Endothelial cell of umbilical vein (primary cell): ENCODE data around the gene SCGB2B2. TPM values are rescaled to one million over a fixed set of nuclear protein-coding genes. Genes with fewer than 3 reads are reported as not detected.

ENCODE experiments used
- BruUV-seq: library from RNA; stranded (reverse); fragments of 400-500 nt; replicated peaks from 2 replicates; lab custom pipeline; 2021; lab: Mats Ljungman, UMichigan
- CTCF ChIA-PET: fragments of 300-600, 350-600 bp; sonication (Branson Sonifier 250); formaldehyde crosslinking; loops from one replicate; lab custom pipeline; 2021; ENCODE audit warnings: antibody characterized with exemption, inconsistent platforms; lab: Charles Lee
- POLR2A ChIA-PET: fragments of 300-600, 350-600 bp; sonication (Branson Sonifier 250); formaldehyde crosslinking; loops from one replicate; lab custom pipeline; 2021; ENCODE audit warnings: antibody characterized with exemption, inconsistent platforms; lab: Charles Lee
- DNase-seq: peaks from one replicate; pipeline ENCODE4 v3.0.0-alpha.2; 2011; ENCODE audit warnings: low read depth, low spot score
- FAIRE-seq: peaks from 2 replicates; lab custom pipeline; 2011; peaks lifted over from hg19 to GRCh38; lab: Jason Lieb, UNC
- H2AFZ ChIP-seq: 2 replicates; pipeline ENCODE4 v1.6.0; 2012; ENCODE audit warnings: low read depth, low read length, control low read depth, inconsistent platforms
- H3K27ac ChIP-seq: 2 replicates; pipeline ENCODE4 v1.5.1; 2011; ENCODE audit warnings: low read depth, mild to moderate bottlenecking, control low read depth, low read length, moderate library complexity; ENCODE audit not compliant: insufficient read depth
- H3K27me3 ChIP-seq, 2 experiments: 2 replicates each; pipeline versions ENCODE4 v1.6.0 to v1.6.1; 2011; ENCODE audit warnings: low read length in 2 of 2, mixed read lengths in 1 of 2; ENCODE audit not compliant: control insufficient read depth in 2 of 2, insufficient read depth in 2 of 2
- H3K36me3 ChIP-seq, 2 experiments: 2 replicates in 1 of 2; 3 replicates in 1 of 2; pipeline ENCODE4 v1.5.1; 2011; ENCODE audit warnings: low read length in 2 of 2, mild to moderate bottlenecking in 1 of 2, moderate library complexity in 1 of 2; ENCODE audit not compliant: control insufficient read depth in 2 of 2, insufficient read depth in 2 of 2; ENCODE audit errors: extremely low read depth in 1 of 2
- H3K4me1 ChIP-seq: 3 replicates; pipeline ENCODE4 v1.5.1; 2011; ENCODE audit warnings: mild to moderate bottlenecking, low read length; ENCODE audit not compliant: control insufficient read depth, insufficient read depth; ENCODE audit errors: extremely low read depth
- H3K4me2 ChIP-seq: 2 replicates; pipeline ENCODE4 v1.6.1; 2011; ENCODE audit warnings: low read length, control low read depth, mixed read lengths; ENCODE audit not compliant: insufficient read depth
- H3K4me3 ChIP-seq, 3 experiments: fragments of 200-600 bp in 1 of 3; sonication (generic), shearing (Covaris generic) in 1 of 3; replicated peaks in 1 of 3; 2 replicates each; pipeline ENCODE4 v1.5.1; 2011 to 2016; ENCODE audit warnings: control low read depth in 3 of 3, low read length in 3 of 3, mild to moderate bottlenecking in 2 of 3, inconsistent platforms in 1 of 3, low read depth in 1 of 3, moderate library complexity in 1 of 3; ENCODE audit not compliant: insufficient read depth in 1 of 3
- H3K79me2 ChIP-seq: 2 replicates; pipeline ENCODE4 v1.6.0; 2012; ENCODE audit warnings: low read length, inconsistent platforms; ENCODE audit not compliant: control insufficient read depth, insufficient read depth
- H3K9ac ChIP-seq: replicated peaks from 2 replicates; pipeline ENCODE3; 2011; ENCODE audit warnings: low read length, control low read depth; ENCODE audit not compliant: insufficient read depth; ENCODE audit errors: extremely low read depth
- H3K9me1 ChIP-seq: replicated peaks from 3 replicates; pipeline ENCODE4 v1.6.0; 2011; ENCODE audit warnings: mild to moderate bottlenecking, low read length; ENCODE audit not compliant: control insufficient read depth, insufficient read depth; ENCODE audit errors: extremely low read depth
- H3K9me3 ChIP-seq: replicated peaks from 2 replicates; pipeline ENCODE4 v1.5.1; 2012; ENCODE audit warnings: low read length, inconsistent platforms; ENCODE audit not compliant: control insufficient read depth, insufficient read depth
- H4K20me1 ChIP-seq: replicated peaks from 2 replicates; pipeline ENCODE3; 2011; ENCODE audit warnings: mild to moderate bottlenecking, low read length; ENCODE audit not compliant: control insufficient read depth, insufficient read depth; ENCODE audit errors: extremely low read depth
- CTCF ChIP-seq, 2 donors: IDR thresholded peaks; 1 replicate in 1 of 2; 2 replicates in 1 of 2; pipeline ENCODE4 v1.5.1; 2011; ENCODE audit warnings: low read length in 2 of 2, mild to moderate bottlenecking in 2 of 2, moderate library complexity in 2 of 2, control low read depth in 1 of 2, inconsistent platforms in 1 of 2, low read depth in 1 of 2; ENCODE audit not compliant: insufficient read depth in 1 of 2; ENCODE audit errors: extremely low read depth in 1 of 2
- EZH2 ChIP-seq: IDR thresholded peaks from 2 replicates; pipeline ENCODE4 v1.6.1; 2012; ENCODE audit warnings: borderline replicate concordance, low read depth, mild to moderate bottlenecking, moderate library complexity, low read length, inconsistent platforms; ENCODE audit not compliant: severe bottlenecking
- FOS ChIP-seq: IDR thresholded peaks from 2 replicates; pipeline ENCODE4 v1.6.1; 2011; ENCODE audit warnings: mild to moderate bottlenecking, low read length, moderate library complexity, borderline replicate concordance; ENCODE audit not compliant: insufficient read depth
- GATA2 ChIP-seq: IDR thresholded peaks from 2 replicates; pipeline ENCODE4 v1.7.0; 2011; ENCODE audit warnings: low read depth, mild to moderate bottlenecking, moderate library complexity, mixed read lengths, low read length; ENCODE audit not compliant: insufficient read length, insufficient read depth
- JUN ChIP-seq: IDR thresholded peaks from 2 replicates; pipeline ENCODE4 v1.6.1; 2011; ENCODE audit warnings: borderline replicate concordance, low read depth; ENCODE audit not compliant: insufficient read length, insufficient read depth
- MAX ChIP-seq: IDR thresholded peaks from 2 replicates; pipeline ENCODE4 v1.6.1; 2011; ENCODE audit not compliant: insufficient read depth, insufficient read length
- MYC ChIP-seq: IDR thresholded peaks from one replicate; pipeline ENCODE4 v1.6.1; 2011; ENCODE audit warnings: mild to moderate bottlenecking, low read depth, low read length
- POLR2A ChIP-seq: IDR thresholded peaks from 2 replicates; pipeline ENCODE4 v1.6.1; 2012; ENCODE audit warnings: low read depth, mild to moderate bottlenecking, control low read depth, low read length
- POLR2AphosphoS5 ChIP-seq: IDR thresholded peaks from 2 replicates; pipeline ENCODE4 v1.6.1; 2012; ENCODE audit warnings: low read depth, mild to moderate bottlenecking, control low read depth, low read length, moderate library complexity; ENCODE audit not compliant: insufficient read depth
- dilution Hi-C: fragments of 300-500 bp; cut with MboI; formaldehyde crosslinking; loops from one replicate; pipeline ENCODE4 v1.15.0; 2019; ENCODE audit warnings: low sequenced_read_pairs; ENCODE audit not compliant: extremely low pct_ligation_motif_present
- intact Hi-C: fragments of 100-400 bp; cut with micrococcal nuclease; formaldehyde crosslinking; loops from one replicate; pipeline ENCODE4 v1.10.0; 2022
- polyA plus RNA-seq, 4 experiments: library from polyadenylated mRNA; depleted of rRNA in 3 of 4; stranded (reverse) in 3 of 4; unstranded in 1 of 4; fragments of >200 nt; gene quantifications; 2 replicates each; pipeline versions ENCODE4 v1.2.1 to v1.2.3, GENCODE V29; 2011 to 2012; ENCODE audit warnings: missing spikeins in 1 of 4
- total RNA-seq: library from RNA; stranded (reverse); gene quantifications from 2 replicates; pipeline ENCODE4 v1.2.3, GENCODE V29; 2021

SCGB2B2 gene
- total and polyA plus RNA-seq, 2 donors (not counting 3 experiments of a cell fraction or from before 2014, with no cell fraction given), result 0.07 to 0.49 TPM

GRCh38 chr19:34667349-34668076 lies 9.4 kb downstream of the SCGB2B2 start:
- Histone ChIP-seq H3K9me1 (no peaks in the 10 kb centered on the region), H3K79me2 (no peaks in the 10 kb centered on the region), H4K20me1 (no peaks in the 10 kb centered on the region), H3K4me1 (no peaks in the 10 kb centered on the region), H2AFZ (peak overlapping the region; percentile 64), H3K9ac (no peak overlapping the region), H3K4me2 (peak overlapping the region; percentile 46), H3K36me3 (no peaks in the 10 kb centered on the region), H3K4me3 (peak overlapping the region in 1 of 3 experiments; percentile 31), H3K27ac (no peak overlapping the region), H3K27me3 (no peaks in the 10 kb centered on the region), H3K9me3 (no peaks in the 10 kb centered on the region)
- intact Hi-C loops (no loop called here), dilution Hi-C loops (no loop called here)
- CTCF ChIA-PET, result interaction anchor here (1.2 kb wide), 1 partner anchor 10 kb away, joined by 3 read pairs; the partner anchor contains the start of gene ZNF302
- DNase-seq (peak; percentile 8), FAIRE-seq (no peak)
- TF ChIP-seq POLR2AphosphoS5 (no peak), JUN (no peak), MAX (no peak), FOS (no peak), MYC (no peak), GATA2 (no peak), EZH2 (no peak), POLR2A (no peak), CTCF (IDR thresholded peaks at IDR 0.05; ENCODE audit: extremely low read depth in 1 of 2, insufficient read depth in 1 of 2, low read depth in 1 of 2, low read length in 2 of 2) (no peak)
- POLR2A ChIA-PET, result no interaction called here
- no TSS peak for BruUV-seq
